Ovary (tissue), 9 donors: Measurements from ENCODE around the gene FAM217A. TPM values are rescaled to one million over a fixed set of nuclear protein-coding genes. Genes with fewer than 3 reads are reported as not detected.

Source experiments
- DNase-seq, 5 donors: peaks; one replicate each; pipeline ENCODE4 v3.0.0-alpha.2; 2019 to 2020
- H3K27ac ChIP-seq, 2 donors: fragments of 200-600 bp; one replicate each; pipeline versions ENCODE4 v1.5.1 to v1.8.0; 2019 to 2022
- H3K27me3 ChIP-seq: fragments of 200-600 bp; one replicate; pipeline ENCODE4 v1.8.0; 2022
- H3K36me3 ChIP-seq: fragments of 200-600 bp; sonication (generic); one replicate; pipeline ENCODE4 v1.5.1; 2019
- H3K4me1 ChIP-seq: one replicate; pipeline ENCODE4 v1.8.1; 2013; ENCODE audit warnings: mild to moderate bottlenecking, moderate library complexity; ENCODE audit not compliant: insufficient read depth
- H3K4me3 ChIP-seq: fragments of 200-600 bp; sonication (generic); one replicate; pipeline ENCODE4 v1.5.1; 2017
- H3K9me3 ChIP-seq, 2 donors: fragments of 200-600 bp in 1 of 2; sonication (generic) in 1 of 2; one replicate each; pipeline versions ENCODE4 v1.5.1 to v1.8.1; 2013 to 2019; ENCODE audit warnings: mild to moderate bottlenecking in 1 of 2, moderate library complexity in 1 of 2
- EP300 ChIP-seq: sonication (generic); formaldehyde crosslinking; IDR thresholded peaks from one replicate; pipeline ENCODE4 v1.6.1; 2017; ENCODE audit warnings: antibody characterized with exemption
- POLR2A ChIP-seq: fragments of 450-650 bp; IDR thresholded peaks from one replicate; pipeline ENCODE4 v1.6.1; 2017; ENCODE audit warnings: antibody characterized with exemption, mild to moderate bottlenecking, moderate library complexity
- WGBS, 3 donors: extraction: QIAGEN DNeasy Blood & Tissue Kit in 1 of 3; methylation state at CpG; one replicate each; pipeline versions ENCODE4 v1.1.5 to v1.1.7; 2013 to 2017; 5-methylcytosine and 5-hydroxymethylcytosine counted together
- intact Hi-C, 4 donors: fragments of 100-400 bp; cut with DNase I; formaldehyde crosslinking; loops; one replicate each; pipeline versions ENCODE4 v1.11.0 to v1.15.1; 2022 to 2023
- polyA plus RNA-seq, 2 donors: library from polyadenylated mRNA; stranded (reverse); fragments of 200-250 nt in 1 of 2; fragments of 350-450 nt in 1 of 2; fragmentation: Illumina TruSeq in 1 of 2; extraction: RNeasy Lipid Tissue Mini Kit (QIAGEN cat#74804) in 1 of 2; gene quantifications; one replicate each; pipeline ENCODE4 v1.2.3, GENCODE V29; 2013 to 2014
- total RNA-seq, 7 donors: library from RNA; depleted of rRNA in 2 of 7; stranded (reverse); fragments of >200 nt in 2 of 7; fragmentation: NEBNext Ultra II Directional in 3 of 7; extraction: Animal tissue kit (Norgen Biotek cat#: 25700) in 3 of 7; gene quantifications; one replicate each; pipeline versions ENCODE4 v1.1.0 to v1.2.4, GENCODE V29; 2016 to 2023
- TF ChIP-seq, protein P1 (sequence below), 3 donors: fragments of 450-650 bp in 2 of 3; fragments of 200-600 bp in 1 of 3; IDR thresholded peaks; one replicate each; pipeline versions ENCODE4 v1.5.1 to v1.8.0; 2016 to 2022; ENCODE audit warnings: antibody characterized with exemption in 3 of 3, mild to moderate bottlenecking in 1 of 3
- donor health status: DM: no; HTN: no; CAD: no; lungs with moderate emphysema.
- donor health status: DM: no; HTN: no; CAD: no.
- donor health status: Bipolar disorder and iron deficiency.
- donor health status: DM: yes; HTN: yes; CAD: no.
- donor health status: DM: no; HTN: no; CAD: no.
- donor health status: DM: yes; HTN: yes; CAD: no.

Gene FAM217A
- total and polyA plus RNA-seq, 9 donors = not detected

DNA sequence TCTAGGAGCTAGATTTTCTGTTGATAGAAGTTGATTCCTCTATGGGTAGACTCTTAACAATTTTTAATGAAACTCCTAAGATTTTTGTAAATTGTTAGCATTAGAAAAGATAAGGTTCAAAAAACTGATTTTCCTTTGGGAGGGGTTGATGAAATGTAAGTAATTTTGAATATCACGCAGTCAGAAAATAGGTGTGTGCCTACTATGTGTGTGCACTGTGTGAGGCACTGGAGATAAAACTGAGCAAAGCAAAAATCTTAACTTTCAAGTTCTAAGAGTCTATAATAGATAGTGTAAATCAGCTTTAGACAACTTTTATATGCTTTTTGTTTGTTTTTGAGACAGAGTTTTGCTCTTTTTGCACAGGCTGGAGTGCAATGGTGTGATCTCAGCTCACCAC lies 53.3 kb downstream of the FAM217A start:
- Histone ChIP-seq H3K4me1 (peaks cover 8% of the 10 kb centered on the region), H3K4me3 (no peak overlapping the region), H3K9me3 (no peaks in the 10 kb centered on the region), H3K36me3 (no peaks in the 10 kb centered on the region), H3K27ac (no peak overlapping the region), H3K27me3 (no peaks in the 10 kb centered on the region)
- TF ChIP-seq POLR2A = no peak
- TF ChIP-seq, protein P1, sequence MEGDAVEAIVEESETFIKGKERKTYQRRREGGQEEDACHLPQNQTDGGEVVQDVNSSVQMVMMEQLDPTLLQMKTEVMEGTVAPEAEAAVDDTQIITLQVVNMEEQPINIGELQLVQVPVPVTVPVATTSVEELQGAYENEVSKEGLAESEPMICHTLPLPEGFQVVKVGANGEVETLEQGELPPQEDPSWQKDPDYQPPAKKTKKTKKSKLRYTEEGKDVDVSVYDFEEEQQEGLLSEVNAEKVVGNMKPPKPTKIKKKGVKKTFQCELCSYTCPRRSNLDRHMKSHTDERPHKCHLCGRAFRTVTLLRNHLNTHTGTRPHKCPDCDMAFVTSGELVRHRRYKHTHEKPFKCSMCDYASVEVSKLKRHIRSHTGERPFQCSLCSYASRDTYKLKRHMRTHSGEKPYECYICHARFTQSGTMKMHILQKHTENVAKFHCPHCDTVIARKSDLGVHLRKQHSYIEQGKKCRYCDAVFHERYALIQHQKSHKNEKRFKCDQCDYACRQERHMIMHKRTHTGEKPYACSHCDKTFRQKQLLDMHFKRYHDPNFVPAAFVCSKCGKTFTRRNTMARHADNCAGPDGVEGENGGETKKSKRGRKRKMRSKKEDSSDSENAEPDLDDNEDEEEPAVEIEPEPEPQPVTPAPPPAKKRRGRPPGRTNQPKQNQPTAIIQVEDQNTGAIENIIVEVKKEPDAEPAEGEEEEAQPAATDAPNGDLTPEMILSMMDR (IDR thresholded peaks at IDR 0.05) = no peak
- no peak for TF ChIP-seq EP300
- no peak for DNase-seq
- intact Hi-C loops = loop anchor here in 2 of 4 donors (10.0 kb wide), 1 partner anchor 109 kb away; the partner anchor contains the start of gene ECI2 (in 2 of the 2)
- 93 to 99% (median 98%) methylated on average over 1 of the region's 1 CpG for WGBS, 3 donors

DNA sequence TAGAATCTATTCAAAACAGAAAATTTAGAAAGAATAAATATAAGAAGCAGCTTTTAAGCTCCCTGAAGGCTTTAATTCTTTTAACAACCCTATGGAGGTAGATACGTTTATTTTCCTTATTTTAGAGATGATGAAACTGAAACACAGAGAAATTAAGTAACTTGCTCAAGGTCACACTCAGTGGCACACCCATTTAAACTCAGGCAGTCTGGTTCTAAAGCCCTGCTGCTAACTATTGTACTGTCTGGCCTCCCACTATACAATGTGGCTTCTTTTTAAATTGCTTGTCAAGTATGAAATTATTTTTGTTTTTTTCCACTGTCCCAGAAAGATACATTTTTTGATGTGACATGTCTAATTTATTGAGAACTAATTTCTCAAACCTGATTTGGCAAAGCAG lies 55.7 kb downstream of the FAM217A start:
- H3K4me3 ChIP-seq = no peak overlapping the region
- TF ChIP-seq POLR2A (no peak), EP300 (no peak)
- TF ChIP-seq, protein P1 (IDR thresholded peaks at IDR 0.05) = no peak
- DNase-seq = no peak
- no peaks in the 10 kb centered on the region for H3K9me3 ChIP-seq
- no peak overlapping the region for H3K27ac ChIP-seq
- no peaks in the 10 kb centered on the region for H3K36me3 ChIP-seq
- no peaks in the 10 kb centered on the region for H3K27me3 ChIP-seq
- peaks cover 7% of the 10 kb centered on the region for H3K4me1 ChIP-seq
- intact Hi-C loops = loop anchor here in 2 of 4 donors (2.0 to 10.0 kb wide), 2 partner anchors 112 to 130 kb away; partner anchors contain the start of gene ECI2 (in 2 of the 2)
- WGBS, 3 donors = 0 to 8% (median 2%) methylated on average over 1 of the region's 1 CpG

DNA sequence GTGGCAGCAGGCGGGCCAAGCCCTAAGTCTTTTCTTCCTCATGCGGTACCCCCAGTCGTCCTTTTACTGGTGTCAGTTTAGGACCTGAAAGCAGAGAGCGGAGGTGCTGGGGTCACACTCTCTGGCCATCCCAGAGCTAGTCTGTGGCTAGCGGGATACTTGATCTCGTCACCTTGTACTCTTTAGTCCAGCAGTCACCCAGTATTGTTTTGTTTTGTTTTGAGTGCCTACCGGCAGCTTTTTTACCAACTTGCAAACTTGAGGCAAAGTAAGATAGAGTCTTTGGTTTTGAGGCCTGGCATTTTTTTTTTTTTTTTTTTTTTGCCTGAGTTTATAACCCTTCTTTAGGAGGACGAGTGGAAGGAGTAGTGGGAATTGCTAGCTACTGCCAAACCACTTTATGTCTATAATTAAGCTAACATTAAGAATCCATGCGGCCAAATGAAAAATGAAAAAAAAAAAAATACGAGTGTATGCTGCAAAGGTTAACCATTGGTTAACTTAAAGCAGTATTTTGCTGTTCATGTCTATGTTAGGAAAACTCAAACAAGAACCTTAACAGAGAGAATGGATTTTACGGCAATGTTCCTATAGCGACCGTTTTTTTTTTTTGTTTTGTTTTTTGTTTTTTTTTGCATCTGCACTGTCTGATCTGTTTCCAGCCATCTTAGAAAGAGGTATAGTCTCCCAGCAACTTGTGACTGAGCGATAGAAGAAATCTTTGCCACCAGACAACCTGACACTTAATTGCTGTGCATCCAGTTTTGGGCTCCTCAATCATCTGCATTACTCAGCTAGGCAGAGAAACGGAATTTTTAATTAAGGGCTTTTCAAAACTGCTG lies 56.9 kb downstream of the FAM217A start:
- 2% methylated on average over 15 of the region's 15 CpGs for WGBS, 3 donors
- H3K9me3 ChIP-seq = no peaks in the 10 kb centered on the region
- no peak for TF ChIP-seq POLR2A
- TF ChIP-seq EP300 = no peak
- TF ChIP-seq, protein P1 (IDR thresholded peaks at IDR 0.05) = no peak
- peaks cover 5% of the 10 kb centered on the region for H3K4me1 ChIP-seq
- peak overlapping the region; percentile 63 for H3K4me3 ChIP-seq
- intact Hi-C loops = loop anchor here in 2 of 4 donors (2.0 to 10.0 kb wide), 2 partner anchors 113 to 131 kb away; partner anchors contain the start of gene ECI2 (in 2 of the 2)
- H3K27me3 ChIP-seq = no peaks in the 10 kb centered on the region
- DNase-seq = no peak
- H3K36me3 ChIP-seq = no peaks in the 10 kb centered on the region
- H3K27ac ChIP-seq = peak overlapping the region; percentile 85 to 93

DNA sequence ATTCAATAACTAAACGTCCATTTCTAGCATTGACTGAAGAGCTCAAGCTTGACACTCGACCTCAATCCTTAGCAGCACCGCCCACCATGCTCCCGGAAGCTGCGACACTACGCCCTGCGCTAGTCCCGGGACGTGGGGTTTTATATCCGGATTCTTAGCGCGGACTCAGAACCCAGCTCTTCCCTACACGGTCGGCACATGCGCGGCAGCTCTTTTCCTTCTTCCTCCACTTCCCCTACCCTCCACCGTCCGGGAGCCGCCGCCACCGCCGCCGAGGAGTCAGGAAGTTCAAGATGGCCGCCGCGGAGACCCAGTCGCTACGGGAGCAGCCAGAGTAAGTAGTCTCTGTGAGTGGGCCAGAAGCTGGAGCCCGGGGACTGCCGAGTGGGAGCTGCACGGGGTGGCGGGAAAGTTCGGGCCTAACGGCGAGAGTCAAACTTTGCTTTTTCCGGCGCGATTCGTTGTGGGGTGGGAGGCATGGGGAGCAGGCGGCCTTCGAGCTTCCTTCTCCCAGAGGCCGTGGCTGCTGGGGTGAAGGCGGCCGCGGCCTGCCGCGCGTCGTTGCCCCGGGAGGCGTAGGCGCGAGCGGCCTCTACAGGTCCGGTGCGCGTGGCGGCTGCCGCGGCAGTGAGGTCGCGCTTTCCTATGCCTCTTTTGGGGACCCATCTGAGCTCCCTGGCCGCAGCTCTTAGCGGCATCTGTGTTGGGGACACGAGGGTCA lies 57.6 kb downstream of the FAM217A start:
- TF ChIP-seq, protein P1 (IDR thresholded peaks at IDR 0.05) = peak in 1 of 3 donors; percentile 44
- TF ChIP-seq EP300 = no peak
- peak; percentile 81 for TF ChIP-seq POLR2A
- Histone ChIP-seq H3K36me3 (no peaks in the 10 kb centered on the region), H3K4me3 (peak overlapping the region; percentile 63), H3K27ac (peak overlapping the region; percentile 85 to 93), H3K27me3 (no peaks in the 10 kb centered on the region), H3K9me3 (no peaks in the 10 kb centered on the region), H3K4me1 (peaks cover 5% of the 10 kb centered on the region)
- intact Hi-C loops = loop anchor here in 2 of 4 donors (10.0 kb wide), 1 partner anchor 114 kb away; the partner anchor contains the start of gene ECI2 (in 2 of the 2)
- 0% methylated on average over 65 of the region's 65 CpGs for WGBS, 3 donors
- peak; percentile 91 to 94 (median 92) for DNase-seq
